PC-9 (cell line): ENCODE measurements around the gene NCK2. TPM values are rescaled to one million over a fixed set of nuclear protein-coding genes. Genes with fewer than 3 reads are reported as not detected.

Source experiments
- BruUV-seq: library from RNA; stranded (reverse); fragments of 400-500 nt; replicated peaks from 2 replicates; lab custom pipeline; 2021; lab: Mats Ljungman, UMichigan
- CTCF ChIA-PET: fragments of 300-600 bp; sonication (Branson Sonifier 250); formaldehyde crosslinking; loops from one replicate; lab custom pipeline; 2022; ENCODE audit warnings: antibody characterized with exemption; lab: Charles Lee
- POLR2A ChIA-PET: fragments of 300-600 bp; sonication (Branson Sonifier 250); formaldehyde crosslinking; loops from one replicate; lab custom pipeline; 2022; ENCODE audit warnings: antibody characterized with exemption; ENCODE audit not compliant: unreplicated experiment; lab: Charles Lee
- DNase-seq, 2 experiments: peaks; one replicate each; pipeline versions ENCODE4 v3.0.0 to v3.0.0-alpha.2; 2015 to 2022; ENCODE audit warnings: mixed read lengths in 1 of 2
- H2AFZ ChIP-seq: fragments of 200-600 bp; sonication (generic); 2 replicates; pipeline ENCODE4 v1.8.1; 2017; ENCODE audit warnings: antibody characterized with exemption
- H3F3A ChIP-seq: fragments of 200-600 bp; sonication (generic); 2 replicates; pipeline ENCODE4 v1.8.1; 2017; ENCODE audit warnings: antibody characterized with exemption, mild to moderate bottlenecking, low read depth; ENCODE audit not compliant: insufficient read depth
- H3K27ac ChIP-seq: fragments of 200-600 bp; sonication (generic); 2 replicates; pipeline ENCODE4 v1.6.1; 2016; ENCODE audit warnings: mixed run types
- H3K27me3 ChIP-seq: fragments of 200-600 bp; sonication (generic); 2 replicates; pipeline ENCODE4 v1.6.1; 2016; ENCODE audit warnings: low read depth, mixed run types; ENCODE audit not compliant: insufficient read depth
- H3K36me3 ChIP-seq: fragments of 200-600 bp; sonication (generic); 2 replicates; pipeline ENCODE4 v1.6.1; 2016; ENCODE audit warnings: low read depth, mixed run types
- H3K4me1 ChIP-seq: fragments of 200-600 bp; sonication (generic); replicated peaks from 2 replicates; pipeline ENCODE4 v1.6.1; 2016; ENCODE audit warnings: mixed run types; ENCODE audit not compliant: insufficient read depth
- H3K4me2 ChIP-seq: fragments of 200-600 bp; sonication (generic); 2 replicates; pipeline ENCODE4 v1.6.1; 2017; ENCODE audit warnings: mixed run types
- H3K4me3 ChIP-seq: fragments of 200-600 bp; sonication (generic); 2 replicates; pipeline ENCODE4 v1.6.1; 2016; ENCODE audit warnings: mixed run types
- H3K79me2 ChIP-seq: fragments of 200-600 bp; sonication (generic); 2 replicates; pipeline ENCODE4 v1.6.1; 2017; ENCODE audit warnings: low read depth, mixed run types
- H3K9me2 ChIP-seq: fragments of 200-600 bp; sonication (generic); 2 replicates; pipeline ENCODE4 v1.8.1; 2017; ENCODE audit warnings: mild to moderate bottlenecking; ENCODE audit not compliant: insufficient read depth
- H3K9me3 ChIP-seq: fragments of 200-600 bp; sonication (generic); 2 replicates; pipeline ENCODE4 v1.8.1; 2016; ENCODE audit warnings: low read depth; ENCODE audit not compliant: insufficient read depth
- H4K20me1 ChIP-seq: fragments of 200-600 bp; sonication (generic); 2 replicates; pipeline ENCODE4 v1.8.1; 2017; ENCODE audit not compliant: insufficient read depth
- CTCF ChIP-seq: fragments of 200-600 bp; sonication (generic); conservative IDR thresholded peaks from 2 replicates; pipeline ENCODE4 v1.6.1; 2017; ENCODE audit warnings: mixed run types, antibody characterized with exemption, mild to moderate bottlenecking, moderate library complexity
- EZH2 ChIP-seq: fragments of 200-600 bp; sonication (generic); IDR thresholded peaks from 2 replicates; pipeline ENCODE4 v1.8.0; 2017; ENCODE audit warnings: antibody characterized with exemption, low read depth
- intact Hi-C: fragments of 100-400 bp; cut with micrococcal nuclease; formaldehyde crosslinking; loops from one replicate; pipeline ENCODE4 v1.10.0; 2022; ENCODE audit not compliant: unreplicated experiment
- total RNA-seq: library from RNA; stranded (reverse); gene quantifications from 2 replicates; pipeline ENCODE4 v1.2.3, GENCODE V29; 2021

Gene NCK2
- total RNA-seq, 1 experiment from 2014 or later = 26.0 TPM

- POLR2A ChIA-PET = no interaction called here
Observed at GRCh38 chr2:105862843-105863242, 118.1 kb downstream of the NCK2 start.

DNA sequence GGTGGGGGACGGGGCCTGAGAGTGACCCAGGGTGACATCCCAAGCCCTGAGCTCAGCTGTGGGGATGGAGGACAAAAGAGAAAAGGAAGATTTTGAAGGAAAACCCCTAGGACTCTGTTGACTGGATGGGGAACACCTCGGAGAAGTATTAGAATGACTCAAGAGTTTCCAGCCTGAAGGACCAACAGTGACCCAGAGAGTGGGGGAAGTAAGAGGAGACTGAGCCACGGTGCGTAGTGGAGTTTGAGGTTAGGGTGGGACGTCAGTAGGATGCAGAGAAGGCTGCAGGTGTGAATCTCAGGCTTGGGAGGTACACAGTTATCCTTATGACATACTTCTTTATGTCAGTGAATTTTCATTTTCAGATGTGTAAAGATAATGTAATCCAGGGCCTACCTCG is 119.5 kb downstream of the NCK2 start:
- no peaks in the 10 kb centered on the region for H3K36me3 ChIP-seq
- H3K27ac ChIP-seq = no peak overlapping the region
- ChIA-PET CTCF (no interaction called here), POLR2A (no interaction called here)
- H3K79me2 ChIP-seq = no peaks in the 10 kb centered on the region
- no peak overlapping the region for H2AFZ ChIP-seq
- no peaks in the 10 kb centered on the region for H3K9me2 ChIP-seq
- H3K4me3 ChIP-seq = no peak overlapping the region
- H3K27me3 ChIP-seq = no peaks in the 10 kb centered on the region
- DNase-seq = no peak
- no TSS peak for BruUV-seq
- no peaks in the 10 kb centered on the region for H4K20me1 ChIP-seq
- intact Hi-C loops = no loop called here
- TF ChIP-seq CTCF = no peak
- no peak for TF ChIP-seq EZH2
- no peaks in the 10 kb centered on the region for H3K9me3 ChIP-seq
- H3K4me2 ChIP-seq = no peak overlapping the region
- peaks cover 8% of the 10 kb centered on the region for H3K4me1 ChIP-seq
- H3F3A ChIP-seq = peaks cover 5% of the 10 kb centered on the region

More at GRCh38 chr2:105862843-105863242, 118.1 kb downstream of the NCK2 start:
- intact Hi-C loops = no loop called here
- Histone ChIP-seq H4K20me1 (no peaks in the 10 kb centered on the region), H3K4me1 (peaks cover 22% of the 10 kb centered on the region), H3K27ac (no peak overlapping the region), H2AFZ (no peak overlapping the region), H3K27me3 (no peaks in the 10 kb centered on the region), H3K9me2 (no peaks in the 10 kb centered on the region), H3K4me2 (no peak overlapping the region), H3K4me3 (no peak overlapping the region), H3K79me2 (no peaks in the 10 kb centered on the region), H3K9me3 (no peaks in the 10 kb centered on the region), H3F3A (peaks cover 13% of the 10 kb centered on the region), H3K36me3 (no peaks in the 10 kb centered on the region)
- no TSS peak for BruUV-seq
- no peak for DNase-seq
- TF ChIP-seq EZH2 (no peak), CTCF (no peak)
- CTCF ChIA-PET = no interaction called here

GRCh38 chr2:105865222-105865913 is 120.7 kb downstream of the NCK2 start:
- H3K9me3 ChIP-seq = no peaks in the 10 kb centered on the region
- CTCF ChIA-PET = no interaction called here
- TF ChIP-seq EZH2 (no peak), CTCF (no peak)
- no peak overlapping the region for H3K4me3 ChIP-seq
- no peaks in the 10 kb centered on the region for H3K36me3 ChIP-seq
- H3K9me2 ChIP-seq = no peaks in the 10 kb centered on the region
- H3K4me2 ChIP-seq = no peak overlapping the region
- H3K79me2 ChIP-seq = no peaks in the 10 kb centered on the region
- H2AFZ ChIP-seq = no peak overlapping the region
- no peak overlapping the region for H3K27ac ChIP-seq
- BruUV-seq = no TSS peak
- no peaks in the 10 kb centered on the region for H3F3A ChIP-seq
- no peak for DNase-seq
- no peaks in the 10 kb centered on the region for H4K20me1 ChIP-seq
- H3K27me3 ChIP-seq = no peaks in the 10 kb centered on the region
- no peaks in the 10 kb centered on the region for H3K4me1 ChIP-seq
- intact Hi-C loops = no loop called here
- POLR2A ChIA-PET = no interaction called here
